ENCODE data around the gene RNF213. TPM values are rescaled to one million over a fixed set of nuclear protein-coding genes. Genes with fewer than 3 reads are reported as not detected.

The RNF213 gene
- total RNA-seq, 1 experiment from 2014 or later: 71.4 TPM

GRCh38 chr17:80283116-80283852 is 22.6 kb downstream of the RNF213 start:
- TF ChIP-seq EZH2 (IDR thresholded peaks at IDR 0.05; ENCODE audit: low read length, unreplicated experiment) (no peak), EZH2phosphoT487 (IDR thresholded peaks at IDR 0.05; ENCODE audit: borderline replicate concordance, low read length) (no peak)
- TF ChIP-seq, protein P1, sequence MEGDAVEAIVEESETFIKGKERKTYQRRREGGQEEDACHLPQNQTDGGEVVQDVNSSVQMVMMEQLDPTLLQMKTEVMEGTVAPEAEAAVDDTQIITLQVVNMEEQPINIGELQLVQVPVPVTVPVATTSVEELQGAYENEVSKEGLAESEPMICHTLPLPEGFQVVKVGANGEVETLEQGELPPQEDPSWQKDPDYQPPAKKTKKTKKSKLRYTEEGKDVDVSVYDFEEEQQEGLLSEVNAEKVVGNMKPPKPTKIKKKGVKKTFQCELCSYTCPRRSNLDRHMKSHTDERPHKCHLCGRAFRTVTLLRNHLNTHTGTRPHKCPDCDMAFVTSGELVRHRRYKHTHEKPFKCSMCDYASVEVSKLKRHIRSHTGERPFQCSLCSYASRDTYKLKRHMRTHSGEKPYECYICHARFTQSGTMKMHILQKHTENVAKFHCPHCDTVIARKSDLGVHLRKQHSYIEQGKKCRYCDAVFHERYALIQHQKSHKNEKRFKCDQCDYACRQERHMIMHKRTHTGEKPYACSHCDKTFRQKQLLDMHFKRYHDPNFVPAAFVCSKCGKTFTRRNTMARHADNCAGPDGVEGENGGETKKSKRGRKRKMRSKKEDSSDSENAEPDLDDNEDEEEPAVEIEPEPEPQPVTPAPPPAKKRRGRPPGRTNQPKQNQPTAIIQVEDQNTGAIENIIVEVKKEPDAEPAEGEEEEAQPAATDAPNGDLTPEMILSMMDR (conservative IDR thresholded peaks at IDR 0.05; ENCODE audit: low read depth, low read length): no peak
- intact Hi-C loops (cut with micrococcal nuclease): no loop called here
- Histone ChIP-seq H3K27me3 (ENCODE audit: low read length) (no peaks in the 10 kb centered on the region), H3F3A (ENCODE audit: low read length, unreplicated experiment) (no peaks in the 10 kb centered on the region), H3K36me3 (ENCODE audit: low read depth, low read length) (no peaks in the 10 kb centered on the region), H3K4me2 (ENCODE audit: low read length) (no peak overlapping the region), H3K79me2 (ENCODE audit: low read length) (no peaks in the 10 kb centered on the region), H3K27ac (ENCODE audit: low read length) (no peak overlapping the region), H3K4me3 (ENCODE audit: low read length) (no peak overlapping the region), H3K4me1 (ENCODE audit: insufficient read depth, low read length) (no peaks in the 10 kb centered on the region), H4K20me1 (ENCODE audit: low read length) (no peaks in the 10 kb centered on the region), H3K9me3 (ENCODE audit: low read length) (no peaks in the 10 kb centered on the region), H2AFZ (ENCODE audit: low read length) (no peak overlapping the region), H3K9me2 (replicated peaks; ENCODE audit: low read length) (no peaks in the 10 kb centered on the region), H3K9ac (ENCODE audit: low read length) (no peak overlapping the region)
- CTCF ChIA-PET: no interaction called here
- no TSS peak for BruUV-seq (replicated peaks)
- no peak for DNase-seq
- no peak for ATAC-seq
- POLR2A ChIA-PET (ENCODE audit: unreplicated experiment): no interaction called here

DNA sequence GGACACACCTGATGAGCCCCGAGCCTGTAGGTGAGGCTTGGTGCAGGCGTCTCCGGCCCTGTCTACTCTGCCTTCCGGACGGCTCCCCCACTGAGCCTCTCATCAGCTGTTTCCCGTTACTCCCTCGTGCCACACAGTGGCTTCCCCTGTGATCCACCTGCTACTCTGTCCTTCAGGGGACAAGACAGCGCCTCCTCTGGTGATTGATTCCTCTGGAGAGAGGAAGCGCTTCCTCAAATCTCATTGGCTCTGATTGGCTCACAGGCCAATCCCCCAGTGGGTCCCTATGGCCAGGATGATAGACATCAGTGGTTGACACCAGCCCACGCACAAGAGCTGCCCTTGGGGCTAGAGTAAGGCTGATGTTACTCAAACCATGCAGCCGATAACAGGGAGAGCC is 24.0 kb downstream of the RNF213 start:
- no peak overlapping the region for H3K4me2 ChIP-seq (ENCODE audit: low read length)
- H3K9ac ChIP-seq (ENCODE audit: low read length): no peak overlapping the region
- ATAC-seq (no peak), DNase-seq (peak; percentile 12)
- H3K4me3 ChIP-seq (ENCODE audit: low read length): no peak overlapping the region
- ChIA-PET POLR2A (ENCODE audit: unreplicated experiment) (no interaction called here), CTCF (no interaction called here)
- H3K27me3 ChIP-seq (ENCODE audit: low read length): no peaks in the 10 kb centered on the region
- H3K27ac ChIP-seq (ENCODE audit: low read length): no peak overlapping the region
- no peaks in the 10 kb centered on the region for H3K4me1 ChIP-seq (ENCODE audit: insufficient read depth, low read length)
- no peak overlapping the region for H2AFZ ChIP-seq (ENCODE audit: low read length)
- no peaks in the 10 kb centered on the region for H3K9me2 ChIP-seq (replicated peaks; ENCODE audit: low read length)
- no TSS peak for BruUV-seq (replicated peaks)
- no peaks in the 10 kb centered on the region for H3K9me3 ChIP-seq (ENCODE audit: low read length)
- no peaks in the 10 kb centered on the region; the same call in 1 of the 2 replicates for H3K36me3 ChIP-seq (ENCODE audit: low read depth, low read length)
- H4K20me1 ChIP-seq (ENCODE audit: low read length): no peaks in the 10 kb centered on the region
- no peaks in the 10 kb centered on the region for H3K79me2 ChIP-seq (ENCODE audit: low read length)
- intact Hi-C loops (cut with micrococcal nuclease): no loop called here
- TF ChIP-seq, protein P1 (conservative IDR thresholded peaks at IDR 0.05; ENCODE audit: low read depth, low read length): peak; percentile 45
- TF ChIP-seq EZH2 (IDR thresholded peaks at IDR 0.05; ENCODE audit: low read length, unreplicated experiment) (no peak), EZH2phosphoT487 (IDR thresholded peaks at IDR 0.05; ENCODE audit: borderline replicate concordance, low read length) (no peak)
- no peaks in the 10 kb centered on the region for H3F3A ChIP-seq (ENCODE audit: low read length, unreplicated experiment)

- intact Hi-C loops (cut with micrococcal nuclease): no loop called here
- POLR2A ChIA-PET (ENCODE audit: unreplicated experiment): no interaction called here
Measured at GRCh38 chr17:80285237-80285920, 24.7 kb downstream of the RNF213 start.

More at GRCh38 chr17:80285237-80285920, 24.7 kb downstream of the RNF213 start:
- CTCF ChIA-PET: no interaction called here
- no peaks in the 10 kb centered on the region for H4K20me1 ChIP-seq (ENCODE audit: low read length)
- H3K4me3 ChIP-seq (ENCODE audit: low read length): no peak overlapping the region
- no peak overlapping the region for H3K27ac ChIP-seq (ENCODE audit: low read length)
- H3K36me3 ChIP-seq (ENCODE audit: low read depth, low read length): peaks cover 3% of the 10 kb centered on the region; the same call in 1 of the 2 replicates
- H3K9ac ChIP-seq (ENCODE audit: low read length): no peak overlapping the region
- H2AFZ ChIP-seq (ENCODE audit: low read length): no peak overlapping the region
- no peaks in the 10 kb centered on the region for H3F3A ChIP-seq (ENCODE audit: low read length, unreplicated experiment)
- ATAC-seq (no peak), DNase-seq (no peak)
- H3K27me3 ChIP-seq (ENCODE audit: low read length): no peaks in the 10 kb centered on the region
- H3K9me2 ChIP-seq (replicated peaks; ENCODE audit: low read length): no peaks in the 10 kb centered on the region
- H3K79me2 ChIP-seq (ENCODE audit: low read length): no peaks in the 10 kb centered on the region
- BruUV-seq (replicated peaks): no TSS peak
- H3K4me1 ChIP-seq (ENCODE audit: insufficient read depth, low read length): no peaks in the 10 kb centered on the region
- H3K4me2 ChIP-seq (ENCODE audit: low read length): no peak overlapping the region
- H3K9me3 ChIP-seq (ENCODE audit: low read length): no peaks in the 10 kb centered on the region
- TF ChIP-seq EZH2 (IDR thresholded peaks at IDR 0.05; ENCODE audit: low read length, unreplicated experiment) (no peak), EZH2phosphoT487 (IDR thresholded peaks at IDR 0.05; ENCODE audit: borderline replicate concordance, low read length) (no peak)
- TF ChIP-seq, protein P1 (conservative IDR thresholded peaks at IDR 0.05; ENCODE audit: low read depth, low read length): no peak
